Measurements from ENCODE around the gene HTR3E.
"Not testable (repeated sequence)": the region's sequence is repeated elsewhere in the genome, so short reads cannot be mapped to it uniquely, and the experiment has no call there.

Gene HTR3E, protein sequence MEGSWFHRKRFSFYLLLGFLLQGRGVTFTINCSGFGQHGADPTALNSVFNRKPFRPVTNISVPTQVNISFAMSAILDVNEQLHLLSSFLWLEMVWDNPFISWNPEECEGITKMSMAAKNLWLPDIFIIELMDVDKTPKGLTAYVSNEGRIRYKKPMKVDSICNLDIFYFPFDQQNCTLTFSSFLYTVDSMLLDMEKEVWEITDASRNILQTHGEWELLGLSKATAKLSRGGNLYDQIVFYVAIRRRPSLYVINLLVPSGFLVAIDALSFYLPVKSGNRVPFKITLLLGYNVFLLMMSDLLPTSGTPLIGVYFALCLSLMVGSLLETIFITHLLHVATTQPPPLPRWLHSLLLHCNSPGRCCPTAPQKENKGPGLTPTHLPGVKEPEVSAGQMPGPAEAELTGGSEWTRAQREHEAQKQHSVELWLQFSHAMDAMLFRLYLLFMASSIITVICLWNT
- total RNA-seq, result 0 reads per million in 2 donors

DNA sequence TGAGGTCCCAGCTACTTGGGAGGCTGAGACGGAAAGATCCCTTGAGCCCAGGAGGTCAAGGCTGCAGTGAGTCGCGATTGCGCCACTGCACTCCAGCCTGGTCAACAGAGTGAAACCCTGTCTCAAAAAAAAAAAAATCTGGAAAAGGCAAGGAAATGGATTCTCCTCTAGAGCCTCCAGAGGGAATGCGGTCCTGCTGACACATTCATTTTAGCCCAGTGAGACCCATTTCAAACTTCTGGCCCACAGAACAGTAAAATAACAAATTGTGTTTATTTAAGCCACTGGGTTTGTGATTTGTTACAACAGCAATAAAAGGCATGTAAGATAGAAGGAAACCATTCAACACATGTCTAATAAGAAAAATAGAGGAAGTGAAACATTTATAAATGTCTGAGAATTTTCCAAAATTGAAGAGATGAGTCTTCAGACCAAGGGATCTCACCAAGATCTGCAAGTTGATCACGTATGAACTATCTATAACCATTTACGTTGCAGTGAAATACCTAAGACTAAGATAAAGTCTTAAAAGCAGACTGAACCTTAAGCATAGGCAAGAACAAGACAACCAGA lies at the start of gene HTR3E:
Gene HTR3E, plus strand, starts transcription at position 254 of the 573 bp plus-strand sequence. CDS start 466 bp downstream, outside the sequence.
- DNase-seq, result no peak

DNA sequence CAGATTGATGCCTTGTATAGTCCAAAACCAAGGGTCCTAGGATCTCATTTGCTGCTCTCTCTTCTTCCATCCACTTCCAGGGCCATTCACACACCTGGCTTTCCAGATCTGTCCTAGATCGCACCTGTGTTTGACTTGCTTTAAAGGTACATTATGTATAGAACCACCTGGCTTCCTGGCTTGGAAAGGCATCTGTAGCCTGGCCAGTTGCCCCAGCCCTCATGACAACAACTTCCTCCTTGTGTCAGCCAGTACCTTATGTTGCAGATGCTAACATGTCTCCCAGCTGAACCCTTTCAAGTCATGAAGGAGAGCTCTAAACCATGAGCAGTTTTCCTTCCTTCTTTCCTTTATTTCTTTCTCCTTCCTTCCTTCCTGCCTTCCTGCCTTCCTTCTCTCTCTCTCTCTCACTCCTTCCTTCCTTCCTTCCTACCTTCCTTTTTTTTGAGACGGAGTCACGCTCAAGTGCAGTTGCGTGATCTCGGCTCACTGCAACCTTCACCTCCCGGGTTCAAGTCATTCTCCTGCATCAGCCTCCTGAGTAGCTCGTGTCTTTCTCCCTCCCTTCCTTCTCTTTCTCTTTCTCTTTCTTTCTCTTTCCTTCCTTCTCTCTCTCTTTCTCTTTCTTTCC lies 46.5 kb upstream of the HTR3E start:
- DNase-seq, result no peak

DNA sequence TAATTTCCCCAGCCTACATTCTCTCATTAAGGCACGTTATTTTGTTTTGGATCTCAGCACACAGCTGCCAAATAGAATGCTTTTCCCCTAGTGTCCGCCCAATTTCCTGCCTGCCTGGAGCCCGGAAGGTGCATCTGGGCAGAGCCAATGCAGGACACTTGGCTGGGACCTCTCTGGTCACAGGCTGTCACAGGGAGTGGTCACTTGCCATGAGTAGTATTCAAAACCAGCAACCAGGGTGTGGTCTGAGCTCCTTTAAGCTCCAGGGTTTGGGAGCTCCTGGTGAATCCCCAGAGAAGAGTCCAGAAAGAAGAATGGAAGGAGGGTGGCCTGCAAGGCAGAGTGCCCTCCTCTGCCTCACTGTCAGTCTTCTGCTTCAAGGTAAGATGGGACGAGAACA lies 44.1 kb upstream of the HTR3E start, which contains the start of gene HTR3C:
Gene HTR3C, plus strand, starts transcription at position 281 of the 400 bp plus-strand sequence. Its CDS starts 34 bp downstream, at position 315.
- DNase-seq, result no peak

DNA sequence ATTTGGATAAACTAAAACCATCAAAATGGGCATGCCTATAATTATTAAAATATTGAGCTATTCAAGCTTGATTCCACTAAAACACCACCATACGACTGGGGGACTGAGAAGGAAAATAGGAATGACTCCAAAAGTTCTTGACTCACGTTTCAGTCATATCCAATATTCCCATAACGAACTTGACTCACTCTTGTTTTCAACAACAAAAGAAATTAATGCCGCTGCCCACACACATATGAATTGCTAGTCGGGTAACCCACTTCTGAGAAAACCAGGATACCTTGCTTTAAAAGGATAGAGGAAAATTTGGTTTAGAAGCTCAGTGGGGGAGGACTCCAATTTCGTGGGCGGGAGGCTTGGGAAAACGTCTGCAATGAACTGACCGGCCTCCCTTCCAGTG lies 38.8 kb upstream of the HTR3E start:
- no peak for DNase-seq

DNA sequence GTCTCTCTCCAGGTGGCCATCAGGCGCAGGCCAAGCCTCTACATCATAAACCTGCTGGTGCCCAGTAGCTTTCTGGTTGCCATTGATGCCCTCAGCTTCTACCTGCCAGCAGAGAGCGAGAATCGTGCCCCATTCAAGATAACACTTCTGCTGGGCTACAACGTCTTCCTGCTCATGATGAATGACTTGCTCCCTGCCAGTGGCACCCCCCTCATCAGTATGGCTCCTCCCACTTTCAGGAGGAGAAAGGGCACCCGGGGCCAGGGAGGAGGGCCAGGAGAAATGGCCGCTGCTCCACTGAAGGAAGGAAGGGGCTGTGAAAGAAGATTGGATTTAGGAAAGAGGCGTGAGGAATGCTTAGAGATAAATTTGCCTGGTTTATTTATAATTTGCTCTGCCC lies 37.4 kb upstream of the HTR3E start:
- no peak for DNase-seq

GRCh38 chr3:184062637-184063036 lies 34.2 kb upstream of the HTR3E start:
- DNase-seq, result no peak

DNA sequence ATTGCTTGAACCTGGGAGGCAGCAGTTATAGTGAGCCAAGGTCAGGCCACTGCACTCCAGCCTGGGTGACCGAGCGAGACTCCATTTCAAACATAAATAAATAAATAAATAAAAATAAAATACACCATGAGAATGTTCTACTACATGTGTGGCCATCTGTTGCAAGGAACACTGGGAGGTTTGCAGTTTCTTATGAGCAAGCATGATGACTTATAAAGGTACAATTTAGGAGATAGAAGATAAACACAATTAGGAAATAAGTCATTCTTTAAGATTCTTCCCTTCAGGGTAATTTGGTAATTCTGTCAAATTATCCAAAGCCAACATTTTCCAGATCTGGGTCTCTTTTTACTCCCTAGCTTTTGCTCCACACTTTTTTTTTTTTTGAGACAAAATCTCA lies 30.7 kb upstream of the HTR3E start:
- DNase-seq, result no peak

DNA sequence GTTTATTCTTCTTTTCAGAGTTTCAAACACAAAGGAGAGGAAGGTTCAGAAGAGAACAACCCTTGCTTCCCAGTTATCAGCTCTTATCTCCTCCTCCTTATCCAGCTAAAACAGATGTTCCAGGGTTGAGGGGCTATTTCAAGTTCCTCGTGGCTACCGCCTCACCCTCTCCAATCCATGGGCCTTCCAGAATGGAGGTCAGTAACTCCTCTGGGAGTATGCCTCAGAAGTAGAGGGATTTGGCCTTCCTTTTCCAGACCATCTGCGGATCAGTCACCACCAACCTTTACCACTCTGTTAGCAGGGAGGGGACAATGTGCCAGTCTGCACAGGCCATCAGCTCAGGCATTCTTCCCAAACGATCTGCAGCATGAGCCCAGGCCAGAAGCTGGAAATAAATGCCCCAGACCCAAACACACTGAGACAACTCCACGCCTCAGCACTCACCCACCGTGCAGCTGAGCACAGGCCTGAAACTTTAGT lies 29.2 kb upstream of the HTR3E start:
- no peak for DNase-seq

DNA sequence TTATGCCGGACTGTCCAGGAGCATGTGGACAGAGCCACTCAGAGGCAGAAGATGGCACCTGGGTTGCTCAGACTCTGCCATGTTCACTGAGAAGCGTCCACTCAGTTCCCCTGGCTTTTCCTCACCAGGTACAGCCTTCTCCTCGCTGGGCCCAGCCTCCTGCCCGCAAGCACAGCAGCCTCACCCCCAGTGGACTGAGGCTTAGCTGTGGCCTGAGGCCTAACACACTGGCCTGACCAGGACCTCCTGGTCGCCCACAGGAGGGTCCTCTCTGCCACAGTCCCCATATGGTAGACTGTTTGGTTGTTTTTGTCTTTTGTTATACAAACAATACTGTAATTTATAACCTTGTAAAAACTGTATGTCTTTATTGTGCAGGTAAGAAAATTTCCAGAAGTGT lies 28.5 kb upstream of the HTR3E start:
- DNase-seq, result no peak

DNA sequence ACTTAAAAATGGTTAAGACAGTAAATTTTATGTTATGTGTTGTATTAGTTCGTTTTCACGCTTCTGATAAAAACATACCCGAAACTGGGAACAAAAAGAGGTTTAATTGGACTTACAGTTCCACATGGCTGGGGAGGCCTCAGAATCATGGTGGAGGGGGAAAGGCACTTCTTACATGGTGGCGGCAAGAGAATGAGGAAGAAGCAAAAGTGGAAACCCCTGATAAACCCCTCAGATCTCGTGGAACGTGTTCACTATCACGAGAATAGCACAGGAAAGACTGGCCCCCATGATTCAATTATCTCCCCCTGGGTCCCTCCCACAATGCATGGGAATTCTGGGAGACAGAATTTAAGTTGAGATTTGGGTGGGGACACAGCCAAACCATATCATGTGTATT lies 25.7 kb upstream of the HTR3E start:
- not testable (repeated sequence) for DNase-seq

- no peak for DNase-seq
Measured at GRCh38 chr3:184073621-184074020, 23.2 kb upstream of the HTR3E start.

GRCh38 chr3:184075901-184076300 lies 21.0 kb upstream of the HTR3E start:
- no peak for DNase-seq

- no peak for DNase-seq
Measured at GRCh38 chr3:184077881-184078280, 19.0 kb upstream of the HTR3E start.

GRCh38 chr3:184078851-184079250 lies 18.0 kb upstream of the HTR3E start:
- no peak for DNase-seq

DNA sequence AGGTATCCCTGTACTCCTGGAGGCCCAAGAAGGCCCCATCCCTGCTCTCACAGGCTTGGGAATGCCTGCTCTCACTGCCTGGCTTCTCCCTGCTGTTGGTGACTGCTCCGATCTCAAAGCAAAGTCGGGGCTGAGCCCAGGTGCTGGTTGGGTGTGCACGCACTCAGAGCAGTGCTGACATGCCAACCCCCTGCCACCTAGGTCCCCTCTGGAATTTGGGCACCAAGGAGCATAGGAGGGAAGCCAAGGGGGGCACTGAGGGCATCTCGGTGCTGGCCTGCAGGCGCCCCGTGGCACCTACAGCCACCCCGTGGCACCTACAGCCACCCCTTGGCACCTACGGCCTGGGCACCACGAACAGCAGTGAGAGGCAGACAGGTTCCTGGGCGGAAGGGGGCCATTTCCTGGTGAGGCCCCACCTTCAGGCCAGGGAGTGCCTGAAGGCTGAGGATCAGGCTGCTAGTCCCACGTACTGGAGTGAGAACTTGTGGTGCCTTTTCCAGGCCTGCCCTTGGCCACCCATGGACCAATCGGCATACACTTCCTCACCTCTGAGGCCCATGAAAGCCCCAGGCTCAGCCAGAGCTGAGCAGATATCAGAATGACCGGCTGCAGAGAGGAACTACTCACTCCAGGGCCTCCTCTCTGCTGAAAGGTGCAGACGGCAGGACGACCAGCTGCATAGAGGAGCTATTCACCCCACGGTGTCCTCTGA lies 15.6 kb upstream of the HTR3E start:
- no peak for DNase-seq

DNA sequence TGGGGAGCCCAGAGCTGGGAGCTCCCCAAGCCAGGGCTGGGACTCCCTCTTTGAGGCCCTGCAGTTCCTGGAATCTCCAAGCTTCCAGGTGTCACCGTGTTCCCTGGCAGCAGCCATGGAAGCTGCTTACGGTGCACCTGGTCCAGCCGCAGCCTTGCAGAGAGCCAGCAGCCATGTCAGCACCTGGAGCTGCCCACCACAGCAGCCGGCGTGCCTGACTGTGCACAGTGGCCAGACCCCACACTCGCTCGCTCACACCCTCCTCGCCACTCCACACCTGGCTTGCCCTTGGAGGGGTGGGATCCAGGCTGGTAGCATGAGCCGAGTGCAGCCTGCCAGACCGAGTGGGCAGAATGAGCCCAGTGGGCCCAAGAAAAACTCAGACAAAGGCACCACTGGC lies 14.8 kb upstream of the HTR3E start:
- no peak for DNase-seq

- DNase-seq, result no peak
Measured at GRCh38 chr3:184082465-184082864, 14.4 kb upstream of the HTR3E start.

DNA sequence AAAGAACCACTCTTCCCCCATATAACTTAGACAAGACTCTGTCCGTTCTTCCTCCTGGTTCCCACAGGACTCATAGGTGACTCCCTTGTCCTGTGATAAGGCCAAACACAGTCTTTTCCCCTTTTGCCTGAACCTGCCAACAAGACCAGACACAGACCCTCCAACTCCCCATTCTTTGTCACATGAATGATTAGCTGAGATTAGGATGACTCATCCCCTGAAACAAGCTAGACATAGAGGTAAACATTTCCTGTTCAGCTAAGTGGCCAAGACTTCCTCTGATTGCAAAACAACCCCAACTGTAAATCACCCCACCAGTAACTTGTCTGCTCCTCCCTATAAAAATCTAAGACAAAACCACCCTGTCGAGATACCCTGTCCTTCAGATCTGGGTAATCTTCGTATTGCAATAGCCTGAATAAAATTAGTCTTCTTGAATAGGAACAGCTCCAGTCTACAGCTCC lies 11.4 kb upstream of the HTR3E start:
- no peak for DNase-seq

GRCh38 chr3:184092199-184092598 lies 4.7 kb upstream of the HTR3E start:
- no peak for DNase-seq

DNA sequence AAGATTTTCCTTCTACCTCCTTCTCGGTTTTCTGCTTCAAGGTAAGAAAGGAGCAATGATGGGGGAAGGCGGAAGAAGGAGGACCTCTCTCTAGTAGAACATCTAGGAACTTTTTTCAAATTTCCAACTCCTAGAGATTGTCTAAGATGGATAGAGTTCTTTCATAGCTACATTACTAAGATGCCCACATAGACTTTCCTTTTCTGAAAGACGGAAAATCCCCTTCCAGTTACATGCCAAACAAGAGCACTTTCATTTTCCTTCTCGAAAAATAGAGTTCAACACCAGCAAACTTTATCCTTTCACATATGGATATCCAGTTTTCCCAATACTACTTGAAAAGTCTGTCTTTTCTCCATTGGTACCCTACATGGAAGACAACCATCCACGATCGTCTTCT lies 692 bp downstream of the HTR3E start:
- no peak for DNase-seq

DNA sequence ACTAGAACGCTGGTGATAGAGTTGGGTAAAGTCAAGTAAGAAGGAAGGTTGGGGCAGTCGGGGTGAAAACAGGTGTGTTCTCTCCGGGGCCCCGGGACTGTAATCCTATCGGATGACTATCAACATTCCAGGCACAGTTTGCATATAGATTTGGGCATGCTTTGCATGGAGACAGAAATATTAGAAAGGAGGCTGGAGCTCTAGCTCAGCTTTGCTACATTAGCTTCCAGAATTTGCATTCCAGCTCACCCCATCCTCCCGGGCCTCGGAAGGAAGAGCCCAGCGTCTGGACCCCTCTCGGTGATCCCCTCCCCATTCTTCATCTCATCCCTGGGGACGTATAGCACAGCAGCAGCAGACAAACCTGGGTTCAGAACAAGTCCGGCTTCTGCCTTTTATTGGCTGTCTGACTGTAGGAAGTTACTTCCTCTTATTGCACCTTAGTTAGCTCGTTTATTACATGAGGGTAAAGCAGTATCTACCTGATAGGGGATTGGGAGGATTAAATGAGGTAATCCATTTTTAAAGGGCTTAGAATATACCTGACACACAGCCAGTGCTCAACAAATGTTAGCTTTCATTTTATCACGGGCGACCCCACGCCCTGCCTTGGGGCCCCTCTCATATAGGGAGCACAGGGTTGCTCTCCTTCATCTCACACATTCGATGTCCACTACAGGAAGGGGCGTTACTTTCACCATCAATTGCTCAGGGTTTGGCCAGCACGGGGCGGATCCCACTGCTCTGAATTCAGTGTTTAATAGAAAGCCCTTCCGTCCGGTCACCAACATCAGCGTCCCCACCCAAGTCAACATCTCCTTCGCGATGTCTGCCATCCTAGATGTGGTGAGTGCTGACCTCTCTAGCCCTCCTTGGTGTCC lies 3.2 kb downstream of the HTR3E start:
- DNase-seq, result no peak

GRCh38 chr3:184110316-184110725 lies 13.5 kb downstream of the HTR3E start:
- no peak for DNase-seq

Data from activated gamma-delta T cell (primary cell).